ENCODE data around the gene MARCKSL1. TPM values are rescaled to one million over a fixed set of nuclear protein-coding genes. Genes with fewer than 3 reads are reported as not detected.

The MARCKSL1 gene
- total and polyA plus RNA-seq, 2 donors (not counting 1 experiment from before 2014, with no cell fraction given) = 73.2 to 106 TPM

GRCh38 chr1:32318127-32318869, 17.7 kb downstream of the MARCKSL1 start:
- H3K4me1 Mint-ChIP-seq = peaks cover 70% of the 10 kb centered on the region
- CTCF ChIA-PET = interaction anchor here (0.8 to 10.2 kb wide), 13 partner anchors 13 to 102 kb away, joined by 3 to 118 read pairs (median 7); partner anchors contain the start of genes FAM167B, HDAC1, LCK and MARCKSL1
- Histone ChIP-seq H3K4me2 (replicated peaks; ENCODE audit: low read depth, low read length, poor library complexity, severe bottlenecking) (no peak overlapping the region), H3K36me3 (replicated peaks in 1 of 2; ENCODE audit: control extremely low read depth in 1 of 2, control insufficient read depth in 1 of 2, extremely low read depth in 1 of 2, insufficient read depth in 2 of 2, low read length in 1 of 2) (peaks cover 2 to 29% of the 10 kb centered on the region in 2 experiments), H4K20me1 (ENCODE audit: control insufficient read depth, insufficient read depth, low read length, poor library complexity, severe bottlenecking) (no peaks in the 10 kb centered on the region), H3K4me3 (ENCODE audit: control extremely low read depth in 1 of 5, extremely low read depth in 1 of 5, insufficient read depth in 1 of 5, low read depth in 2 of 5, low read length in 4 of 5) (no peak overlapping the region), H3K79me2 (ENCODE audit: control insufficient read depth, insufficient read depth, low read length) (peaks cover 73% of the 10 kb centered on the region), H3K9me3 (ENCODE audit: control extremely low read depth in 1 of 3, control insufficient read depth in 2 of 3, insufficient read depth in 1 of 3, low read length in 2 of 3) (peaks cover 0 to 6% (median 0%) of the 10 kb centered on the region in 3 donors), H3K9ac (ENCODE audit: low read length) (no peak overlapping the region), H3K4me1 (ENCODE audit: control insufficient read depth in 2 of 2, insufficient read depth in 2 of 2, low read length in 2 of 2) (peaks cover 73 to 84% of the 10 kb centered on the region in 2 donors), H3K27me3 (replicated peaks in 1 of 4; ENCODE audit: control extremely low read depth in 1 of 4, control insufficient read depth in 3 of 4, insufficient read depth in 4 of 4, low read length in 3 of 4) (no peaks in the 10 kb centered on the region), H2AFZ (ENCODE audit: insufficient read depth, low read depth, low read length, poor library complexity, severe bottlenecking) (no peak overlapping the region), H3K27ac (ENCODE audit: low read length in 2 of 2) (peak overlapping the region in 1 of 2 donors; percentile 82)
- TF ChIP-seq CTCF (IDR thresholded peaks at IDR 0.05) = no peak
- no peak for TF ChIP-seq EZH2 (IDR thresholded peaks at IDR 0.05; ENCODE audit: borderline replicate concordance, insufficient read depth, low read depth, low read length, poor library complexity, severe bottlenecking)
- no peaks in the 10 kb centered on the region for H3K9me3 Mint-ChIP-seq (ENCODE audit: insufficient read depth)
- H3K4me3 Mint-ChIP-seq = no peak overlapping the region
- H3K27ac Mint-ChIP-seq = peak overlapping the region; percentile 46
- intact Hi-C loops (cut with micrococcal nuclease) = loop anchor here (5.0 kb wide), 1 partner anchor 54 kb away; no protein-coding TSS in a partner anchor
- ATAC-seq (ENCODE audit: low read depth) = no peak
- POLR2A ChIA-PET = interaction anchor here (1.0 to 5.1 kb wide), 6 partner anchors 17 to 97 kb away, joined by 4 to 35 read pairs (median 12); partner anchors contain the start of gene MARCKSL1
- 95% methylated on average over 3 of the region's 10 CpGs for WGBS (ENCODE audit: insufficient coverage)
- DNase-seq = no peak
- no peaks in the 10 kb centered on the region for H3K27me3 Mint-ChIP-seq

All from B cell (primary cell).